Stromal cell of bone marrow (primary cell): ENCODE results near the gene OR51B5.
"Not testable (repeated sequence)": the region's sequence is repeated elsewhere in the genome, so short reads cannot be mapped to it uniquely, and the experiment has no call there.

Source experiments
- DNase-seq: peaks from one replicate; pipeline ENCODE4 v3.0.0-alpha.2; 2012; ENCODE audit warnings: low read depth

Gene OR51B5

GRCh38 chr11:5343474-5344335 lies at the start of gene OR51B5:
Gene OR51B5, minus strand, starts transcription at chr11:5343524. Its CDS starts 0 bp downstream, at chr11:5343524.
- DNase-seq = no peak

GRCh38 chr11:5390210-5390609 lies 46.9 kb upstream of the OR51B5 start:
- no peak for DNase-seq

GRCh38 chr11:5384335-5384734 lies 41.0 kb upstream of the OR51B5 start:
- no peak for DNase-seq

GRCh38 chr11:5383576-5383975 lies 40.3 kb upstream of the OR51B5 start, which contains the start of gene OR51M1:
Gene OR51M1, plus strand, starts transcription at chr11:5383812. Its CDS starts 5,587 bp downstream, at chr11:5389399.
- no peak for DNase-seq

- DNase-seq = peak; percentile 44
Measured at GRCh38 chr11:5380740-5381342, 37.5 kb upstream of the OR51B5 start.

- DNase-seq = peak; percentile 23
Measured at GRCh38 chr11:5369789-5370188, 26.5 kb upstream of the OR51B5 start.

- no peak for DNase-seq
Measured at GRCh38 chr11:5368502-5369043, 25.2 kb upstream of the OR51B5 start.

- peak; percentile 64 for DNase-seq
Measured at GRCh38 chr11:5367448-5368074, 24.2 kb upstream of the OR51B5 start.

GRCh38 chr11:5366856-5367255 lies 23.5 kb upstream of the OR51B5 start:
- no peak for DNase-seq

GRCh38 chr11:5366365-5366764 lies 23.0 kb upstream of the OR51B5 start:
- not testable (repeated sequence) for DNase-seq

- DNase-seq = no peak
Measured at GRCh38 chr11:5364214-5364613, 20.9 kb upstream of the OR51B5 start.

- DNase-seq = no peak
Measured at GRCh38 chr11:5363679-5364078, 20.4 kb upstream of the OR51B5 start.

GRCh38 chr11:5362017-5362625 lies 18.8 kb upstream of the OR51B5 start:
- DNase-seq = no peak

GRCh38 chr11:5356031-5356430 lies 12.7 kb upstream of the OR51B5 start:
- not testable (repeated sequence) for DNase-seq

GRCh38 chr11:5351208-5351607 lies 7.9 kb upstream of the OR51B5 start, which contains the start of gene OR51B6:
Gene OR51B6, plus strand, starts transcription at chr11:5351508. Its CDS starts 0 bp downstream, at chr11:5351508.
- no peak for DNase-seq

- no peak for DNase-seq
Measured at GRCh38 chr11:5349550-5349949, 6.2 kb upstream of the OR51B5 start.

- no peak for DNase-seq
Measured at GRCh38 chr11:5348551-5349194, 5.3 kb upstream of the OR51B5 start.

GRCh38 chr11:5345831-5346230 lies 2.5 kb upstream of the OR51B5 start:
- DNase-seq = no peak

- no peak for DNase-seq
Measured at GRCh38 chr11:5339771-5340322, 3.5 kb downstream of the OR51B5 start.

- not testable (repeated sequence) for DNase-seq
Measured at GRCh38 chr11:5337253-5337652, 6.1 kb downstream of the OR51B5 start.

- DNase-seq = no peak
Measured at GRCh38 chr11:5336331-5336730, 7.0 kb downstream of the OR51B5 start.
